Fibroblast of pulmonary artery (primary cell): ENCODE results near the gene LETM1.

Experiments used
- DNase-seq: peaks from one replicate; pipeline ENCODE4 v3.0.0-alpha.2; 2010; ENCODE audit warnings: low read depth
- H3K4me3 ChIP-seq: replicated peaks from 2 replicates; pipeline ENCODE4 v1.5.1; 2011; ENCODE audit warnings: low read depth, mild to moderate bottlenecking, control low read depth, low read length, moderate library complexity
- CTCF ChIP-seq: IDR thresholded peaks from 2 replicates; pipeline ENCODE4 v1.5.1; 2011; ENCODE audit warnings: mild to moderate bottlenecking, control low read depth, low read length, inconsistent platforms; ENCODE audit errors: missing control alignments

LETM1 gene

GRCh38 chr4:1821679-1822567 is 34.0 kb downstream of the LETM1 start:
- no peak overlapping the region for H3K4me3 ChIP-seq
- no peak for DNase-seq
- no peak for TF ChIP-seq CTCF

GRCh38 chr4:1819816-1820215 is 36.1 kb downstream of the LETM1 start:
- no peak overlapping the region for H3K4me3 ChIP-seq
- no peak for DNase-seq
- TF ChIP-seq CTCF, result no peak

GRCh38 chr4:1819284-1819683 is 36.7 kb downstream of the LETM1 start:
- DNase-seq, result no peak

GRCh38 chr4:1815997-1816860 is 39.7 kb downstream of the LETM1 start:
- no peak overlapping the region for H3K4me3 ChIP-seq
- no peak for TF ChIP-seq CTCF
- DNase-seq, result no peak

More at GRCh38 chr4:1819284-1819683, 36.7 kb downstream of the LETM1 start:
- H3K4me3 ChIP-seq, result no peak overlapping the region
- TF ChIP-seq CTCF, result no peak

- TF ChIP-seq CTCF, result no peak
- no peak overlapping the region for H3K4me3 ChIP-seq
- DNase-seq, result no peak
These were observed 40.6 kb downstream of the LETM1 start for GRCh38 chr4:1815096-1815996.

GRCh38 chr4:1814453-1814852 is 41.5 kb downstream of the LETM1 start:
- H3K4me3 ChIP-seq, result no peak overlapping the region
- TF ChIP-seq CTCF, result no peak
- DNase-seq, result no peak
